GM12892 (cell line): ENCODE measurements around the gene KRTCAP2.

Experiments used
- POLR2A ChIP-seq: IDR thresholded peaks from 2 replicates; pipeline ENCODE4 v1.6.1; 2011; ENCODE audit warnings: low read depth, low read length, control low read depth
- POLR2AphosphoS5 ChIP-seq: IDR thresholded peaks from 2 replicates; pipeline ENCODE4 v1.6.1; 2011; ENCODE audit warnings: low read depth, low read length, control low read depth
- TAF1 ChIP-seq: IDR thresholded peaks from 2 replicates; pipeline ENCODE4 v1.6.1; 2011; ENCODE audit warnings: low read depth, mild to moderate bottlenecking, control low read depth, low read length, borderline replicate concordance

DNA sequence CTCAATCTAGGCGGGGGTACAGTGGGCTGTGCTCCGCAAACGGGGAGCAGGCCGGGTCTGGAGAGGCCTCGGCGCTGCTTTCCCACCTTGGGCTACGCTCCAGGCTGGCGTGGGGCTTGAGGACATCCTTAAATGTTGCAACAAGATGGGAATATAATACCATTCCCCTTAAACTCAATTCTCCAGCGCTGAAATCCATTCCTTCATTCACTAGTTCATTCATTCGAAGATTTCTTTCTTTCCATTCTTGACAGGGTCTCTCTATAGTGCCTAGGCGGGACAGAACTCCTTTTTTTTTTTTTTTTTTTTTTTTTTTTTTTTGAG, 32.5 kb downstream of the KRTCAP2 start:
- TF ChIP-seq POLR2A, result no peak
- no peak for TF ChIP-seq TAF1
- TF ChIP-seq POLR2AphosphoS5, result no peak
